HG03520 (cell line): ENCODE data around the gene MAMDC2.

Experiments
- ATAC-seq: cut with Tn5 transposase; IDR thresholded peaks from one replicate; pipeline ENCODE4 v1.9.1; 2021; ENCODE audit warnings: mild to moderate bottlenecking, moderate library complexity; ENCODE audit not compliant: unreplicated experiment

MAMDC2 gene

GRCh38 chr9:70257502-70257901 is 213.9 kb downstream of the MAMDC2 start:
- no peak for ATAC-seq

GRCh38 chr9:70257991-70258691 is 214.5 kb downstream of the MAMDC2 start:
- peak; percentile 34 for ATAC-seq

GRCh38 chr9:70258692-70259511 is 215.3 kb downstream of the MAMDC2 start, which contains the start of gene SMC5:
Gene SMC5 (plus strand): TSS chr9:70258978. CDS start chr9:70259079, 101 bp downstream.
- ATAC-seq = peak; percentile 79

GRCh38 chr9:70259512-70259802 is 215.8 kb downstream of the MAMDC2 start:
- ATAC-seq = no peak

GRCh38 chr9:70260007-70260443 is 216.4 kb downstream of the MAMDC2 start:
- ATAC-seq = no peak

- no peak for ATAC-seq
These were observed 217.0 kb downstream of the MAMDC2 start for GRCh38 chr9:70260606-70261005.

GRCh38 chr9:70261131-70261870 is 217.7 kb downstream of the MAMDC2 start:
- no peak for ATAC-seq

GRCh38 chr9:70262366-70262765 is 218.7 kb downstream of the MAMDC2 start:
- no peak for ATAC-seq

GRCh38 chr9:70262948-70263347 is 219.3 kb downstream of the MAMDC2 start:
- no peak for ATAC-seq

- no peak for ATAC-seq
These were observed 219.8 kb downstream of the MAMDC2 start for GRCh38 chr9:70263421-70263820.
